Measurements from ENCODE around the gene LAIR1. TPM values are rescaled to one million over a fixed set of nuclear protein-coding genes. Genes with fewer than 3 reads are reported as not detected.

LAIR1 gene
- total RNA-seq, 1 experiment from 2014 or later = not detected

GRCh38 chr19:54408456-54409026 is 43.8 kb upstream of the LAIR1 start:
- Mint-ChIP-seq H3K9me3 (ENCODE audit: unreplicated experiment) (peaks cover 27% of the 10 kb centered on the region), H3K27me3 (ENCODE audit: insufficient read depth, unreplicated experiment) (peaks cover 7% of the 10 kb centered on the region), H3K27ac (ENCODE audit: low read depth, unreplicated experiment) (no peak overlapping the region), H3K4me1 (ENCODE audit: insufficient read depth, unreplicated experiment) (no peaks in the 10 kb centered on the region), H3K36me3 (ENCODE audit: insufficient read depth, unreplicated experiment) (peaks cover 6% of the 10 kb centered on the region), H3K4me3 (ENCODE audit: unreplicated experiment) (no peak overlapping the region)
- BruUV-seq (replicated peaks) = no TSS peak
- TF ChIP-seq, protein P1, sequence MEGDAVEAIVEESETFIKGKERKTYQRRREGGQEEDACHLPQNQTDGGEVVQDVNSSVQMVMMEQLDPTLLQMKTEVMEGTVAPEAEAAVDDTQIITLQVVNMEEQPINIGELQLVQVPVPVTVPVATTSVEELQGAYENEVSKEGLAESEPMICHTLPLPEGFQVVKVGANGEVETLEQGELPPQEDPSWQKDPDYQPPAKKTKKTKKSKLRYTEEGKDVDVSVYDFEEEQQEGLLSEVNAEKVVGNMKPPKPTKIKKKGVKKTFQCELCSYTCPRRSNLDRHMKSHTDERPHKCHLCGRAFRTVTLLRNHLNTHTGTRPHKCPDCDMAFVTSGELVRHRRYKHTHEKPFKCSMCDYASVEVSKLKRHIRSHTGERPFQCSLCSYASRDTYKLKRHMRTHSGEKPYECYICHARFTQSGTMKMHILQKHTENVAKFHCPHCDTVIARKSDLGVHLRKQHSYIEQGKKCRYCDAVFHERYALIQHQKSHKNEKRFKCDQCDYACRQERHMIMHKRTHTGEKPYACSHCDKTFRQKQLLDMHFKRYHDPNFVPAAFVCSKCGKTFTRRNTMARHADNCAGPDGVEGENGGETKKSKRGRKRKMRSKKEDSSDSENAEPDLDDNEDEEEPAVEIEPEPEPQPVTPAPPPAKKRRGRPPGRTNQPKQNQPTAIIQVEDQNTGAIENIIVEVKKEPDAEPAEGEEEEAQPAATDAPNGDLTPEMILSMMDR (IDR thresholded peaks at IDR 0.05; ENCODE audit: unreplicated experiment) = no peak
- POLR2A ChIA-PET = no interaction called here
- no peak for DNase-seq (ENCODE audit: unreplicated experiment)
- CTCF ChIA-PET = interaction anchor here (0.7 to 2.3 kb wide), 2 partner anchors 17 to 19 kb away, joined by 3 to 11 read pairs; no protein-coding TSS in a partner anchor
- intact Hi-C loops (cut with micrococcal nuclease) = no loop called here

- Mint-ChIP-seq H3K27me3 (ENCODE audit: insufficient read depth, unreplicated experiment) (no peaks in the 10 kb centered on the region), H3K9me3 (ENCODE audit: unreplicated experiment) (peaks cover 28% of the 10 kb centered on the region), H3K36me3 (ENCODE audit: insufficient read depth, unreplicated experiment) (peaks cover 6% of the 10 kb centered on the region), H3K4me1 (ENCODE audit: insufficient read depth, unreplicated experiment) (no peaks in the 10 kb centered on the region), H3K27ac (ENCODE audit: low read depth, unreplicated experiment) (no peak overlapping the region), H3K4me3 (ENCODE audit: unreplicated experiment) (no peak overlapping the region)
- ChIA-PET POLR2A (no interaction called here), CTCF (interaction anchor here (0.6 to 2.3 kb wide), 3 partner anchors 17 to 793 kb away, joined by 3 to 11 read pairs (median 4); no protein-coding TSS in a partner anchor)
- no peak for DNase-seq (ENCODE audit: unreplicated experiment)
- TF ChIP-seq, protein P1 (IDR thresholded peaks at IDR 0.05; ENCODE audit: unreplicated experiment) = no peak
- no TSS peak for BruUV-seq (replicated peaks)
- intact Hi-C loops (cut with micrococcal nuclease) = no loop called here
These were observed 43.0 kb upstream of the LAIR1 start for GRCh38 chr19:54407780-54408179.

DNA sequence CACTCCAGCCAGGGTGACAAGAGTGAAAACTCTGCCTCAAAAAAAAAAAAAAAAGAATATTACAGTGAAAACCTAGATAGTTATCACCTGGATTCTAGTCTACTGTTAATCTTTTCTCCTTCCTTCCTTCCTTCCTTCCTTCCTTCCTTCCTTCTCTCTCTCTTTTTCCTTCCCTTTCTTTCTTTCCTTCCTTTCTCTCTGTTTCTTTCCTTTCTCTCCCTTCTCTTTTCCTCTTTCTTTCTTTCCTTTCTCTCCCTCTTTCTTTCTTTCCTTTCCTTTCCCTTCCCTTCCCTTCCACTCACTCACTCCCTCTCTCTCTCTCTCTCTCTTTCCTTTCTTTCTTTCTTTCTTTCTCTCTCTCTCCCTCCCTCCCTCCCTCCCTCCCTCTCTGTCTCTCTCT is 40.9 kb upstream of the LAIR1 start:
- Mint-ChIP-seq H3K27me3 (ENCODE audit: insufficient read depth, unreplicated experiment) (no peaks in the 10 kb centered on the region), H3K4me1 (ENCODE audit: insufficient read depth, unreplicated experiment) (no peaks in the 10 kb centered on the region), H3K9me3 (ENCODE audit: unreplicated experiment) (peaks cover 21% of the 10 kb centered on the region), H3K36me3 (ENCODE audit: insufficient read depth, unreplicated experiment) (peaks cover 6% of the 10 kb centered on the region), H3K4me3 (ENCODE audit: unreplicated experiment) (no peak overlapping the region), H3K27ac (ENCODE audit: low read depth, unreplicated experiment) (no peak overlapping the region)
- intact Hi-C loops (cut with micrococcal nuclease) = no loop called here
- BruUV-seq (replicated peaks) = no TSS peak
- POLR2A ChIA-PET = no interaction called here
- CTCF ChIA-PET = interaction anchor here (0.8 to 1.5 kb wide), 2 partner anchors 11 to 14 kb away, joined by 3 to 7 read pairs; no protein-coding TSS in a partner anchor
- TF ChIP-seq, protein P1 (IDR thresholded peaks at IDR 0.05; ENCODE audit: unreplicated experiment) = no peak
- no peak for DNase-seq (ENCODE audit: unreplicated experiment)

DNA sequence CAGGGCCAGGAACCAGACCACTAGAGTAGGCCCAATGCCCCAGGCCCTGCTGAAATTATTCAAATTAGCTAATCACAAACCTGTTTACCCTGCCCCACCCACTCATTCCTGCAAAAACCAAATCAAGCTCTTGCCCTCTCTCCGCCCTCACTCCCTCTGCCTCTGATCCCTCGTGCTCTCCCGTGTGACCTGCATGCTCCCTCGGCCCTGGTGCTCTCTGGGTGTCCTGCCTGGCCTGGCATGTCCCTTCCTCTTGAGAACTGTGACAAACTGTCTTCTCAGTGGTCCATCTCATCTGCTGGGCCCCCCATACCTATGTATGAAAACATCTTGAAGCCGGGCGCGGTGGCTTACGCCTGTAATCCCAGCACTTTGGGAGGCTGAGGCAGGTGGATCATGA is 38.3 kb upstream of the LAIR1 start:
- DNase-seq (ENCODE audit: unreplicated experiment) = no peak
- TF ChIP-seq, protein P1 (IDR thresholded peaks at IDR 0.05; ENCODE audit: unreplicated experiment) = no peak
- POLR2A ChIA-PET = interaction anchor here (0.7 kb wide), 1 partner anchor 23 kb away, joined by 3 read pairs; no protein-coding TSS in a partner anchor
- CTCF ChIA-PET = interaction anchor here (0.9 kb wide), 1 partner anchor 11 kb away, joined by 3 read pairs; no protein-coding TSS in a partner anchor
- Mint-ChIP-seq H3K4me1 (ENCODE audit: insufficient read depth, unreplicated experiment) (no peaks in the 10 kb centered on the region), H3K4me3 (ENCODE audit: unreplicated experiment) (no peak overlapping the region), H3K36me3 (ENCODE audit: insufficient read depth, unreplicated experiment) (no peaks in the 10 kb centered on the region), H3K9me3 (ENCODE audit: unreplicated experiment) (peaks cover 19% of the 10 kb centered on the region), H3K27ac (ENCODE audit: low read depth, unreplicated experiment) (no peak overlapping the region), H3K27me3 (ENCODE audit: insufficient read depth, unreplicated experiment) (no peaks in the 10 kb centered on the region)
- no TSS peak for BruUV-seq (replicated peaks)
- intact Hi-C loops (cut with micrococcal nuclease) = no loop called here
